Measurements from ENCODE around the gene C1D.

Gene C1D

DNA sequence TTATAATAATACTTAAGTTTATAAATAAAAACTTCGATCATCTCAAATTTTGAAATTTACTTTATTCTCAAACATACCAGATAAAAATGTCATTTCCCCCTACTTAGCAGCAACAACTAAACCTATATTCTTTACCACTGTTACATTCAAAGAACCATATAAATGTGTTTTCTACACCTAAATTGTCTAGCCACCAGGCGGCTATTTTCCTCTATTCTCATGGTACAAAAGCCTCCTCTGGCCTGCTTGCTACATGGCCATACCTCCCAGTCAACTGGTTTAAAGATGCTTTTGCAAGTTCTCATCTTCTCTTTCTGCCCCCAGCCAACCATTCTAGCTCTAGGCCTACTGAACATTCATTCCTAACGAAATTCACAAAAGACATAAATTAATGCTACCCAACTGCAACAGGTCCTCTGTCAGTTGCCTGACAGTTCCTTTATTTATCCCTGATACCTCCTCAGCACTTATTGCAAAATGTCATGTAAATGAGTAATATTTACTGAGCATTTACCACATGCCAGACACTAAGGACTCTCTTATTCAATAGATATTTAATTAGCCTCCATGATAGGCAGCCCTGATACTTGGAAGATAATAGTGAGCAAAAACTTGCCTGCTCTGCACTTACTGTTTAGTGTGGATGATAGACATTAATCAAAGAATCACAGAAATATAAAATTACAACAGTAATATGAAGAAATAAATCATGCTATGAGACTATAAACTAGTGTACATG lies 5.0 kb downstream of the C1D start:
- DNase-seq = no peak

DNA sequence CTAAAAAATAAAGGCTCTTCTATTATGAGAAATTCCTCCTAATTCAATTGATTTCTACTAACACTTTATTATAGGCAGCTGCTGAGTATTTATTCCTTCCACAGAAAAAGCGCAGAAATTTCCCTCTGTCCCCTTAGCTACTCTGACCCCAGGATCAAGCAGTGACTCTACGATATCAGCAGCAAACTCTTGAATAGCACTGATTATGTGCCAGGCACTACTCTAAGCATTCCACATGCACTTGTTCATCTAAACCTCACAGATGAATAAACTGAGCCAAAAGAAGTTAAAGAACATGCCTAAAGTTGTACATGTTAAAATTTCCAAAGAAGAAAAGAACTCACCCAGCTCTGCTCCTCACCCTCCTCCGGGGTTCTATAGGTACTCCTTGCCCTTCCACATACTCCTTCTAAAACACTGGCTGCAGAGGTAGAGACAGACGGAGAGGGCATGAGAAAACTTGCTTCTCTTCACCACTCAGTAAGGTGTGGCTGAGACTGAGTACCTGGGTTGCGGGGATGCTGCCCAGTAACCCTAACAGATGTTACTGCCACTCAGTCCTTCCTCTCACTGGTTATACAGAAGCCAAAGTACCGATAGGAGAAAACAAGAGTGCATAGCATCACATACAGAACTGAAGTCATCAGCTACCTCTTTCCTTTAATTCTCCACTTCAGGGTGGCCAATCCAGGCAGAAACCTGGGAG lies 9.9 kb downstream of the C1D start:
- DNase-seq = no peak

DNA sequence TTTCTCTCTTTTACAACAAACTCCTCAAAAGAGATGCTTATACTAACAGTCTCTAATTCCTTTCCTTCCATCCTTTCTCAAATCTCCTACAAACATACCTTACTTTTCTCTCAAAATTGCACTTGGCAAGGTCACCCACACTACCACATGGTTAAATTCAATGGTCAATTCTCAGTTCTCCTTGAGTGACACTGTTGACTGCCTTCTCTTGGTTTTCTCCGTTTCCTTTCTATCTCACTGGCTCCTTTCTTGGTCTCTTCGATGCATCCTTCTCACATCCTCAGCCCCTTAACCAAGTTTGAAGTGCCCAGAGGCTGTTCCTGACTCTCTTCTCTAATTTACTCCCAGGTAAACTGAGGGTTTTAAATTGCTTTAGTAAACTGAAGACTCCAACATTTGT lies 12.5 kb downstream of the C1D start:
- no peak for DNase-seq

DNA sequence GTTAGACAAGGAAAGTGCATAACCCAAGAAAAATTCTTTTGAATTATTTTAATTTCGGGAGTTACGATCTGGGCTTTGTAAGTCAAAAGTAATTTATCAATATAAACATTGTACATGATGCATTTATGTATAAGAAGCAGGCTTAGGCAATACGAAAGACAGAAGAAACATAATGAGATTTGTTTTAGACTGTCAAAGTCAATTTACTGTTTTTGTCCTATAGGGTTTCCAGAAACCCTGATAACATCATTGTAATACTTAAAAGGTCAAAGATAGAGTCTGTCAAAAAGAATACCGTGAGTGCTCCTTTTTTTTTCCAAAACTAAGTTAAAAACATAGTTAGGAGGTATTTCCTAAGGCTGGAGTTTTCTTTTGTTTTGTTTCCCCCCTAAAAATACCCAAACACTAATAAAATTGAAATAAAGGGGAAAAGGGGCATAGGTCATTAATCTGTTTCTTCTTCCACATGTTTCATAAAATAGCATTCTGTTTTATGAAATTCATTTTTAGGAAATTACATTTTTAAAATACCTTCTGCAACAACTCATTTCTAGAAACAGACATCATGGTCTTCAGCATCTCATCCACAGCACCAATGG lies 16.1 kb downstream of the C1D start:
- DNase-seq = peak; percentile 27

DNA sequence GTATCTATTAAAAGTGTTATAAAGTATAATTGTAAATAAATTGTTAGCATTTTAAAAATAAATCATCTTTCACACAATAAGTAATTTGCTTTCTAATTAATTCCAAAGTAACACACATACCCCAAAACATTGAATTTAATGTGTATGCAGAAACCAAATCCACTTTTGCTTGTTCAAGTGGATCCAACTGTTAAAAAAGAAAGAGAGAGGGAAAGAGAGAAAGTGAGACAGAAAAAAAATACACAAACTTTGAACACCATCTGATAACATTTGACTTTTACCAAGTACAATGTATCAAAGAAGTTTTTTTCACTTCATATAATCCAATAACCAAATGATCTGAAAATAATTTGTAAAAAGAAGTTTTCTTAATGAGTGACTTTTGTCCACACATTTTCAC lies 16.6 kb downstream of the C1D start:
- no peak for DNase-seq

DNA sequence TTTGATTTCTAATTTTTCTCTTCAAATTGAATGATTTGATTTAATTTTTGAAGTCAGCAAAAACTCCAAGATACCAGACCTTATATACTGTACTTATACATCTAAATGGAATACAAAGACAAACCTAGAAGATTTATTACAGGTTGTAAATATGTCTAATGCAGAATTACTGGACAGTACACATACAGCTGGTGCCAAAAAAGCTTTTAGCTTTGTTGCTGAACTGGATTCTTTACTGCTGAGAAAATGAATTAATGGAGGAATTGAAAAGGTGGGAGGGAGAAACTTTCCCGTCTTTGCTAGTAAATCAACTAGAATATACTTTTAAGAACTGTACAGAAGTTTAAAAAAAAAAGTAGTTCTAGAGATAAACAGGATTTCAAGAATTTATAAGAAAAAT lies 17.5 kb downstream of the C1D start:
- DNase-seq = no peak

DNA sequence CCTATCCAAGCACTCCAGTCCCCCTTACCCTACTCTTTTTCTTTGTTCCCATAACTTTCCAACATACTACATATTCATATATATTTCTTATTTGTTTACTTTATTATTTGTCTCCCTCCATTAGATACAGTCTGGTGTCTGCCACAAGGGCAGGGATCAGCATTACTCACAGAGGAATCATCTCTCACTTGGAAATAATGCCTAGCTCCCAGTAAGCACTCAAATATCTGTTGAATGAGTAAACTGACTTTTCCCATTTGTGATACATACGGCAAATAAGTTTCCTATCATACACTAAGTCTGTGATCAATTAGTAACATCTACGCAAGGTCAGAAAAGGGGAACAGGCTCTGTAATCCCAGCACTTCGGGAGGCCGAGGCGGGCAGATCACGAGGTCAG lies 18.7 kb downstream of the C1D start:
- DNase-seq = no peak

DNA sequence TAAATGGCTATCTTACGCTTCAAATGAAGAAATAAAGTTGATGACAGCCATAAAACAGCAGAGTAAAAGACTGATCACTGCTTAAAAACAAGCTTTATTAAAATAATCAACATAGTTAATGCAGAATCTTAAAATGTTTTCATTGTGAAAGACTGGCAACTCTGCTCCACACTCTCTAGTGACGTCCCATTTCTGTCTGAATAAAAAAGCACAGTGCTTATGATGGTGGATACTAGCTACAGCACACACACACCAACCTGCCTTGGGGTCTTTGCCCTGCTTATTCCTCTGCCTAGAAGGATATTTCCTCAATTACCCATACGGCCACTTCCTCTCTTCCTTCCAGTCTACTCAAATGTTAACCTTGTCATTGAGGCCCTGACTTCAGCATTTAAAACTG lies 19.1 kb downstream of the C1D start:
- DNase-seq = no peak

DNA sequence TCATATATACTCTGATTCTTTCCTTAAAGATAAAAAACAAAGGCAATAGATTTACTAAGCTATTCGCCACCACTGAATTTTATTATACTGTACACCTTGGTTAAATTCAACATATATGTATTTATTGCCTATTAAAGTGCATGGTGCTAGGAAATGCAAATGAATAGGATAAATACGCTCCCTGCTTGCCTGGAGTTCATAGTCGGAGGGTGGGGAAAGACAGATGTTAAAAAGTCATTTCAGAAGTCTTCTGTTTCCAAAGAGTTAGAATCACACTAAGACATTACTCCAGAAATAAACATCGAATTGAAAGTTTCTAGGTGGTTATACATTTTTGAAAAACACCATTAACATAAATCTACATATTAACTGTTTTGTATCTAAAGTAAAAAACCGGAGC lies 19.8 kb downstream of the C1D start:
- DNase-seq = no peak

DNA sequence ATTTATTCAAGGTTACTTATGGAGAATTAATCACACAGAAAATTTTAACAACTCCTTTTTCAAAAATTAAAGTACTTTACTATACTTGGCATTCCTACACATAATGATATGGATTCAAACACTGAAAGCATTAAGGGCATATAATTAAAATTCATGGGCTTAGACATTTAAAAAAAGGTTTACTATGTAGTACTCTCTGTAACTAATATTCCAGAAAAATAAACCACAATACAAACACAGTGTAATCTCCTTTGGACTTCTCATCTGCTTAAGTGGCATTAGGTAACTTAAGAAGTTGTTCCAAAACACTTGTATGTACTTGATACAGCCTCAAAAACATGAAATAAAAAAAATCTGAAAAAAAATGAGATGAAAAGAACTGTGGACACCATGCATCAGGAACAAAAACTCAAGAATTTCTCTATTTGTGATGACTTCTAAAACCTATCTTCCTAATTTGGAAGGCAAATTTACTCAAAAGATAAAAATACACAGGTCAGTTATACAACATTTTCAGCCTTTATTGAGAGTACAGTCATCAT lies 21.0 kb downstream of the C1D start:
- DNase-seq = peak; percentile 20

DNA sequence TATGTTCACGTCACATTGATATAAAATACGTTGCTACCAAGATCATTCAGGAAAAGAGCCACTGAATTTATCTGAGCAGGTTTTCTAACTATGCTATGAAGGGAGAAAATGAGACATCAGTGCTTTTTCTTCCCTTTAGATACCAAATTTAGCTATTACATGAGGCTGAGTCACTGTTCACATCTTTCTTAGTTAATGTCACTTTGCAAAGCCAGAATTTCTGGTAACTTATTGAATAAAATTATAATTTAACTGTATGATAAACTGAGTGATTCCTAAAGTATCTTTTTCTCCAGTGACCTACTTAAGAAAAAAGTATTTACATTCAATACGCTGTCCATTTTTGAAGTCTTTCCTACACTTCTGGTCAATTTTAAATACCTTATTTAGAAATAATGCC lies 22.7 kb downstream of the C1D start:
- DNase-seq = no peak

DNA sequence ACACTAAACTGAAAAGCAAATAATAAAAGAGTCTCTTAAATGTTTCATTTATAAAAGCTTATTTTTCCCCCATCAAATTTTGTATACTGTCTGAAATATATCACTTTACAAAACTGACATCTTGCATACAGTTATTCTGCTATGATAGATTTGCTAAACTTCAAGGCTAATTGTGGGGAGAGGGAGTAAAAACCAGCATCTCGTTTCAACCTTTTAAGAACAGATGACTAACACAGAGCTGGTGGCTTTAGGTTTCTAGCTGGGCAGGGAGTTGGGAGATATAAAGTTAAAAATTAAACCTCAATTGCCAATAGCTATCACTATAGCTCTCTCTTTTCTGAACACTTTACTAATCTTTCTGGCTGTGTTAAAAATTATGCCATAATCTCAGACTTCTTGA lies 23.5 kb downstream of the C1D start:
- DNase-seq = no peak

DNA sequence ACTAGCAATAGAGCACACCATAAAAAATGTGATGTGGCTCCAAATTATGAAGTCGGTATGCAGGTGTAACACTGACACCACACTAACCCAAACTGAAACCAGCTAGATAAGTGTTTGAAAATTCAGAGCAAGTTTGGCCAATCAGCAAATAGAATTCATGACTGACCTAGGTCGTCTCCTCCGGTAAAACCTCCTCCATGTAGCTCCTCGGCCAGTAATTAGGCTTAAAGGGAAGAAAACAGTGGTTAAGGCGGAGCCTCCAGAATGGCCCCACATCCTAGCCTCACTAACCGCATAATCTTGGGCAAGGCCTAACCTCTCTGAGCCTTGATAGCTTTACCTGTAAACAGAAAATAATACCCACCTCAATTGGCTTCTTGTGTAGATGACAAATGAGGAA lies 30.1 kb downstream of the C1D start:
- no peak for DNase-seq

DNA sequence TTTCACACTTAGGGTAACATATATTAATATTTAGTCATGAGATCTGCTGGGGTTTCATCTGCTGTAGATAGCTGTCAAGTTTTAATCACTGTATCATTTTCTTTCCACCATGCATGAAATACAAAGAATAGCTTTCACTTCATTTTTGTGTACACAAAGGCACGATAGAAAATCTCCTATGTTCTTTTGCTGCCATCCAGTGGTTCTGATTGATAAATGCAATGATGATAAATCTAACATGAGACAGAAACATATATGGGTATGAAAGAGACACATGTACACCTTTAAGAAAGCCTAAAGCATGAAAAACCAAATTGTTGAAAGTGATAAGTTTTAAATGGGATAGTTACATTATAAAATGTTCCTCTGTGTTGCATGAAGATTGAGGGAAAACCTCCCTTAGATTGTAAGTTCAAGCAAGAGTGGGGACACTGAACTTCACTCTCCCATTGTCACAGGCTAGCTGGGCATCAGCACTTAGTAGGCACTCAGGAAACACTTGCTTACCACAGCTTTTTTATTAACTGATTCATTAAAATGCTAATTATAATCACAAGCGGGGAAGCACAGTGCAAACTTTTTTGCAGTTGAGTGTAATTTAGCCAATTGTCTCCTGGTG lies 31.2 kb downstream of the C1D start:
- DNase-seq = peak; percentile 79

DNA sequence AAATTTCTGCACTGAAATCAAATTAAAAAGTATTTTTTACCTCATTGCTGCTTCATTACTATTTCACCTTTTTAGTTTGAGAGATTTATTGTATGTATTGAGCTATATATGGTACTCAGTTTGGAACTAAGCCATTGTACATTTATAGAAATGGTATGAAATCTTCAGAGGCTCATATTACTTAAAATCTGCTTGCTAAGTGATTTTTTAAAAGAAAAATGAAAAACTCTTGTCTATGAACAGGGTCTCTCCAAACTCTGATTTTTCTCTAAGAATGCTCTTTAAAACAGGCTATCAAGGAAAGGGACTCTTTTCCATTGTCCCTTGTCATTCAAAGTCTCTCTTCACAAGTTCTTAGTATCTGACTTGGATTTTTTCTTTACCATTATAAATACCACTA lies 31.8 kb downstream of the C1D start:
- DNase-seq = no peak

DNA sequence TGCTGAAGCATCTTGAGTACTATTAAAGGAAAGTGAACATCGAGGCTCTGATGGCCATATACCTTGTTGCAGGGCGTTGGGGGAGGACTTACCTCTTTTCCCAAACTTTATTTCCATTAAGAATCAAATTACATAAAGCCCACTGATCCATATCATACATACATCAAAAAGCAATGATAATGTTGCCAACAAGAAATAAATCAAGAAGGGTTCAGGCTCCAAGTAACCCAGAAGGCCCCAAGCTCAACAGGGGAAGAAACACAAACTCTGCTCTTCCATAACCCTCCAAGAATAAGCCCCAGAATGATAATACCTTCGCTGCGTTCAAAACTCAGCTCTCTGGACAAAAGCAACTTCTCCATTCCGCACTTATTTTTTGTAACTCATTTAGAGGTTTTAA lies 32.3 kb downstream of the C1D start:
- DNase-seq = no peak

DNA sequence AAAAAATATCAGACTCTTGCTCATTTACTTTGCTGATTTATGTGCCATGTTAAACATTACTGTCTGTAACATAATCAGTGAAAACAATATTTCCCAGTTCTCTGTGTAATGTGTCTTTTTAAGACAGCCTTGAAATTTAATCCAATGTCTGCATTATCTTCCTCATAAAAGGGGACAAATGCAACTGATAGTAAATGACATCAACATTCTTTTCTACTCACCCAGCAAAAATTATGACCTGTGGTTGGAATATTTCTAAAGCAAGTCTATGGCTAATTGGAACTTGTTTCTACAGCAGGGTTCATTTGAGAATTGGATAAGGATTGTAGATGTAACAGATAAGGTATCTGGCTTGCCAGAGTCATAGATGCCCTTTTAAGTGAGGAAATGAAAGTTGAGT lies 34.8 kb downstream of the C1D start:
- no peak for DNase-seq

DNA sequence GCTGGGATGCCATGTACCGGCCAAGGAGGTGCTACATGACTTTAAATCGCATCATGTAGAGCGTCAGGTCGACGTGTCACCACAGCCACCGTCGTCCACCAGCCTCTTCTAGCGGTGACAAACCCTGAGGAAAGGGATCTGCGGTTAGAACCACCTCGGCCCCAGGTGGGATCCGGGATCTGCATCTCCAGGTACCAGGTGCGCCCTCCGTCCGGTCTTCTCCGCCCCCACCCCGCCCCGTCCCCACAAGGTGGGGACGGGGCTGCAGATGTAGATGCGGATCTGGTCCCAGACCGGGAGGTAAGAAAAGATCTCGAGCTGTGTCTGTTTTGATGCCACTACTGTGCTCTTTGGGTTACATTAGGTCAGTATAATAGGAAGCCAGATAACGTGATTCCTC lies 38.4 kb downstream of the C1D start:
- no peak for DNase-seq

DNA sequence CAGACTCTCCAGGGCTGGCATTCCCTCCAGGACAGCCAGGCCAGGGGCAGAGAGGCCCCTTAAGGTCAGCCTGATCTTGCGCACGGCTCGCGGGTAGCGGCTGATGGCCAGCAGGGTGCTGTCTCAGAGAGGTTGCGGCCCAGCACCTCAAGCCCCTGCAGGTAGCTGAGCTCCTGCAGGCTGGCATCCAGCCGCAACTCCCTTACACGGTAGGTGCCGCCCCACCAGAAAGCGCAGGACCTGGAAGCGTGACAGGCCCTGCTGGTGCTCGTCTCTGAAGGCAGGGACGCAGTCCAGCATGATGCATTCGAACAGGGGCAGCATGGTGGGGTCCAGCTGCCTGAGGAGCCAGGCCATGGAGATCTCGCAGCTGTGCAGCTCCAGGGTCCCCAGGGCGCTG lies 38.9 kb downstream of the C1D start:
- DNase-seq = no peak

DNA sequence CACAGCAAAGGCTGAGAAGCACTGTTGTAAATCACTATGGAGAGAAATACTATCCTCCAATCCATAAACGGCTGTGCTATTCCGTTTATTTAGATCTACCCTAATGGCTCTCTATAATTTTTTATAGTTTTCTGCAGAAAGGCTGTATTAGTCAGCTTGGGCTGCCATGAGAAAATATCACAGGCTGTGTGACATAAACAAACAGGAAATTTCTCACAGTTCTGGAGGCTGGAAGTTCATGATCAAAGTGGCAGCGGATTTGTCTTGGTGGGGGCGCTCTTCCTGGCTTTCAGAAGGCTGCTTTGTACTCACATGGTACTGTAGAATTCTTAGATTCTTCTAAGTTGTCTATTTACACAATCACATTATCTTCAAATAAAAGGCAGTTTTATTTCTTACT lies 44.1 kb downstream of the C1D start:
- no peak for DNase-seq

DNA sequence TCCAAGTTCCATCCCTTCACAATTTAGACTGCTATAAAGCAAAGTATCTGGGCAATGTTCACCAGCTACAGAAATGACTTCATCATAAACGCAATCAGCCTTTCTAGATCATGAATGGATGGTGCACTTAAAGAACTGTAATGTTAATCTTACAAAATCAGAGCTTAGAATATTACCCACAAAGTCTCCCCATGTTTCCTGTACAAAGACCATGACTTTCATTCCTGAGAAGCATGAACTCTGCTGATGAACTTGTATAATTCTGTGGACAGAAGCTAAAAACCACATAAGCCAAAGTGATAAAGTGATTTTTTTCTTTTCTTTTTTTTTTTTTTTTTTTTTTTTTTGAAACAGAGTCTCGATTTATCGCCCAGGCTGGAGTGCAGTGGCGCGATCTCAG lies 53.3 kb downstream of the C1D start:
- DNase-seq = no peak

DNA sequence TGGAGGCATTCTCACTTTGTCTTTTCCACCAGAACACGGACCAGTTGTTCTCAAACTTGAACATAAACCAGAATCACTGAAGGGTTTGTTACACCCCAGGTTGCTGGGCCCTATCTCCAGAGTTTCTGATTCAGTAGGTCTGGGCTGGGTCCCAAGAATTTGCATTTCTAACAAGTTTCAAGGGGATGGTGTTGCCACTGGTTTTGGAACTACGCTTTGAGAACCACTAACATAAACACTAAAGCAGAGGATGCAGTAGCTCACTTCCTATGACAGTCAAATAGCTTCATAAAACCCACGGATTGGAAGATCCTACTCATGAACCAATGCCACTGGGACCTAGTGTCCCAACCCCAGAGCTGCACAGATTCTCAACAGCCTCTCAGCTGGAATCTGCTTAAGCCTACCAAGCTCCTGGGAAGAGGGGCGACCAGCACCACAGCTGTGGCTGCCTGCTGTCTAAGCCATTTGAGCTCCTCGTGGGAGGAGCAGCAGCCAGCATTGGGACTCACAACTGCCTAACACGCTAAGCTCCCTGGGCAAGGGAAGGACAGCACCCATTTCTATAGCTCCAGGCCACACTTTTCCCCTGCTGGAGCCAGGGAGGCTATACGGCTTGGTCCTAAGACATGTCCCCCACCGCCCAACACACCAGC lies 62.5 kb downstream of the C1D start:
- DNase-seq = peak; percentile 81

DNA sequence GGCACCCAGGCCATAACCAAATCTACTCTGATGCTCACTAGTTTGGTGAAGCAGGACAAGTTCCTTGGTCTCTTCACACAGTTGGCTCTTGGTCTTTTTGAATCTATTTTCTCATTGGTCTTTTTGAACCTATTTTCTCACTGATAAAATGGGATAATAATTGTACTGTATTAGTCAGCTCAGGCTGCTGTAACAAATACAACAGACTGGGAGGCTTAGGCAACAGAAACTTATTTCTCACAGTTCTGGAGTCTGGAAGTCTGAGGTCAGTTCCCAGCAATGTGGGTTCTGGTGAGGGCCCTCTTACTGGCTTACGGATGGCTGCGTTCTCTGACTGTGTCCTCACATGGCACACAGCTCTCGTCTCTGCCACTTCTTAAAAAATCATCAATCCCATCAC lies 63.5 kb downstream of the C1D start:
- no peak for DNase-seq

Data from NCI-H82 (cell line).